HCT116 (cell line): ENCODE measurements around the gene LYRM4. TPM values are rescaled to one million over a fixed set of nuclear protein-coding genes. Genes with fewer than 3 reads are reported as not detected.

ENCODE experiments used
- ATAC-seq: fragments of 200-7000 bp; cut with Tn5 transposase; 2 replicates; pipeline ENCODE4 v1.9.1; 2020; ENCODE audit warnings: mild to moderate bottlenecking, moderate library complexity
- BruUV-seq: library from RNA; stranded (reverse); fragments of 400-500 nt; replicated peaks from 2 replicates; lab custom pipeline; 2021; lab: Mats Ljungman, UMichigan
- CTCF ChIA-PET: fragments of 300-600 bp; sonication (Branson Sonifier 250); formaldehyde crosslinking; loops from one replicate; lab custom pipeline; 2021; ENCODE audit warnings: antibody characterized with exemption; lab: Charles Lee
- POLR2A ChIA-PET: fragments of 300-600, 350-600 bp; sonication (Branson Sonifier 250); formaldehyde crosslinking; loops from one replicate; lab custom pipeline; 2021; ENCODE audit warnings: antibody characterized with exemption; lab: Charles Lee
- RAD21 ChIA-PET, 2 experiments: fragments of 300-600 bp; sonication (Branson Sonifier 250); formaldehyde crosslinking; loops; one replicate each; lab custom pipeline; 2023; ENCODE audit warnings: low total read pairs in 2 of 2; ENCODE audit not compliant: uncharacterized antibody in 2 of 2, unreplicated experiment in 2 of 2, low non-redundant PET in 1 of 2; lab: Charles Lee
- DNase-seq: peaks from one replicate; pipeline ENCODE4 v3.0.0-alpha.2; 2010; ENCODE audit warnings: low read depth, low spot score
- H2AFZ ChIP-seq: fragments of 200-600 bp; shearing (Covaris generic), sonication (generic); 2 replicates; pipeline ENCODE4 v1.6.1; 2017; ENCODE audit warnings: low read depth, mixed run types, mixed read lengths, antibody characterized with exemption, low read length; ENCODE audit not compliant: poor library complexity, severe bottlenecking
- H3K27ac ChIP-seq: 2 replicates; pipeline ENCODE4 v1.5.1; 2012; ENCODE audit warnings: low read depth, low read length
- H3K27me3 ChIP-seq: fragments of 200-600 bp; sonication (generic); 2 replicates; pipeline ENCODE4 v1.6.1; 2016; ENCODE audit warnings: mixed run types, low read length, mixed read lengths; ENCODE audit not compliant: insufficient read depth
- H3K36me3 ChIP-seq, 2 experiments: fragments of 200-500 bp in 1 of 2; fragments of 200-600 bp in 1 of 2; sonication (Bioruptor generic) in 1 of 2; sonication (generic) in 1 of 2; 2 replicates each; pipeline versions ENCODE4 v1.5.1 to v1.6.1; 2014 to 2016; ENCODE audit warnings: low read length in 2 of 2, inconsistent platforms in 1 of 2, mixed read lengths in 1 of 2, mixed run types in 1 of 2; ENCODE audit not compliant: insufficient read depth in 2 of 2, control insufficient read depth in 1 of 2
- H3K4me1 ChIP-seq, 2 experiments: fragments of 200-600 bp in 1 of 2; sonication (generic) in 1 of 2; 2 replicates each; pipeline versions ENCODE4 v1.5.1 to v1.6.1; 2012 to 2017; ENCODE audit warnings: low read length in 2 of 2, inconsistent platforms in 1 of 2, mild to moderate bottlenecking in 1 of 2, mixed read lengths in 1 of 2, mixed run types in 1 of 2, moderate library complexity in 1 of 2; ENCODE audit not compliant: insufficient read depth in 2 of 2, control insufficient read depth in 1 of 2
- H3K4me2 ChIP-seq: fragments of 200-600 bp; sonication (generic); 2 replicates; pipeline ENCODE4 v1.6.1; 2017; ENCODE audit warnings: mixed run types, low read length, mixed read lengths
- H3K4me3 ChIP-seq, 2 experiments: fragments of 200-600 bp in 1 of 2; sonication (generic) in 1 of 2; replicated peaks in 1 of 2; 2 replicates each; pipeline ENCODE4 v1.5.1; 2011 to 2016; ENCODE audit warnings: low read length in 2 of 2, control low read depth in 1 of 2, low read depth in 1 of 2, mild to moderate bottlenecking in 1 of 2, mixed read lengths in 1 of 2, mixed run types in 1 of 2
- H3K79me2 ChIP-seq: fragments of 200-600 bp; sonication (generic); 2 replicates; pipeline ENCODE4 v1.6.1; 2017; ENCODE audit warnings: mild to moderate bottlenecking, mixed run types, low read length, moderate library complexity, mixed read lengths; ENCODE audit not compliant: insufficient read depth
- H3K9ac ChIP-seq: fragments of 200-600 bp; sonication (generic); 2 replicates; pipeline ENCODE4 v1.6.1; 2016; ENCODE audit warnings: low read length, mixed read lengths
- H3K9me2 ChIP-seq: fragments of 200-600 bp; sonication (generic), shearing (Covaris generic); 2 replicates; pipeline ENCODE4 v1.6.1; 2017; ENCODE audit warnings: mixed run types, mild to moderate bottlenecking, moderate library complexity; ENCODE audit not compliant: insufficient read depth
- H3K9me3 ChIP-seq, 2 experiments: fragments of 200-500 bp in 1 of 2; fragments of 200-600 bp in 1 of 2; sonication (Bioruptor generic) in 1 of 2; sonication (generic) in 1 of 2; 2 replicates each; pipeline ENCODE4 v1.6.1; 2014 to 2017; ENCODE audit warnings: low read length in 2 of 2, mixed read lengths in 2 of 2, inconsistent platforms in 1 of 2, low read depth in 1 of 2, mild to moderate bottlenecking in 1 of 2, mixed run types in 1 of 2, moderate library complexity in 1 of 2; ENCODE audit not compliant: control insufficient read depth in 1 of 2, insufficient read depth in 1 of 2
- H4K20me1 ChIP-seq: fragments of 200-600 bp; sonication (generic), shearing (Covaris generic); 2 replicates; pipeline ENCODE4 v1.6.1; 2017; ENCODE audit warnings: mixed run types, mild to moderate bottlenecking, moderate library complexity; ENCODE audit not compliant: insufficient read depth
- ATF3 ChIP-seq: IDR thresholded peaks from 2 replicates; pipeline ENCODE4 v1.6.1; 2012
- CBX3 ChIP-seq: IDR thresholded peaks from 2 replicates; pipeline ENCODE4 v1.6.1; 2012; ENCODE audit warnings: low read depth
- CEBPB ChIP-seq: IDR thresholded peaks from 2 replicates; pipeline ENCODE4 v1.6.1; 2012; ENCODE audit warnings: low read depth
- ELF1 ChIP-seq: IDR thresholded peaks from 2 replicates; pipeline ENCODE4 v1.6.1; 2012; ENCODE audit warnings: low read depth, borderline replicate concordance
- EZH2 ChIP-seq: fragments of 200-600 bp; sonication (generic); IDR thresholded peaks from 2 replicates; pipeline ENCODE4 v1.6.1; 2017; ENCODE audit warnings: antibody characterized with exemption, mixed run types
- EZH2phosphoT487 ChIP-seq: fragments of 200-600 bp; IDR thresholded peaks from 2 replicates; pipeline ENCODE4 v1.6.1; 2018; ENCODE audit warnings: antibody characterized with exemption, borderline replicate concordance
- FOSL1 ChIP-seq: IDR thresholded peaks from 2 replicates; pipeline ENCODE4 v1.6.1; 2012; ENCODE audit warnings: low read depth
- JUND ChIP-seq: IDR thresholded peaks from 2 replicates; pipeline ENCODE4 v1.6.1; 2012
- MAX ChIP-seq: IDR thresholded peaks from 2 replicates; pipeline ENCODE4 v1.6.1; 2012
- POLR2AphosphoS5 ChIP-seq: IDR thresholded peaks from 2 replicates; pipeline ENCODE4 v1.6.1; 2011; ENCODE audit warnings: mild to moderate bottlenecking, low read depth, low read length, moderate library complexity
- REST ChIP-seq: IDR thresholded peaks from 2 replicates; pipeline ENCODE4 v1.6.1; 2012; ENCODE audit warnings: low read depth
- SIN3A ChIP-seq: IDR thresholded peaks from 2 replicates; pipeline ENCODE4 v1.6.1; 2012; ENCODE audit warnings: low read depth
- SP1 ChIP-seq: IDR thresholded peaks from 2 replicates; pipeline ENCODE4 v1.6.1; 2012; ENCODE audit warnings: low read depth
- TCF7L2 ChIP-seq: IDR thresholded peaks from 2 replicates; pipeline ENCODE4 v1.7.0; 2011; ENCODE audit warnings: borderline replicate concordance, inconsistent platforms; ENCODE audit not compliant: insufficient read depth, insufficient read length; ENCODE audit errors: extremely low read depth
- YY1 ChIP-seq: IDR thresholded peaks from 2 replicates; pipeline ENCODE4 v1.6.1; 2011; ENCODE audit warnings: low read length, low read depth, moderate library complexity, mild to moderate bottlenecking; ENCODE audit not compliant: insufficient replicate concordance; ENCODE audit errors: extremely low read depth
- ZNF274 ChIP-seq: fragments of 200-500 bp; sonication (Bioruptor generic); IDR thresholded peaks from 2 replicates; pipeline ENCODE4 v1.6.1; 2014; ENCODE audit warnings: mild to moderate bottlenecking, low read depth, low read length, inconsistent platforms
- intact Hi-C: fragments of 100-400 bp; cut with micrococcal nuclease; formaldehyde crosslinking; loops from 2 replicates; pipeline ENCODE4 v1.10.0; 2022
- total RNA-seq: library from RNA; stranded (reverse); gene quantifications from one replicate; pipeline ENCODE4 v1.2.1, GENCODE V29; 2021; ENCODE audit not compliant: unreplicated experiment

LYRM4 gene
- total RNA-seq, 1 experiment from 2014 or later = 30.1 TPM

GRCh38 chr6:5192135-5192794, 68.5 kb downstream of the LYRM4 start:
- ChIA-PET CTCF (interaction anchor here (1.0 kb wide), 1 partner anchor 8 kb away, joined by 3 read pairs; no protein-coding TSS in a partner anchor), POLR2A (no interaction called here)
- Histone ChIP-seq H2AFZ (no peak overlapping the region), H3K27ac (no peak overlapping the region), H3K9ac (no peak overlapping the region), H3K79me2 (no peaks in the 10 kb centered on the region), H3K4me2 (no peak overlapping the region), H3K27me3 (no peaks in the 10 kb centered on the region), H3K9me2 (no peaks in the 10 kb centered on the region)
- no peak for ATAC-seq
- no peak for TF ChIP-seq MAX
- TF ChIP-seq FOSL1 = no peak
- TF ChIP-seq, all 23 proteins: peak for 0
- H3K36me3 ChIP-seq = no peaks in the 10 kb centered on the region
- H4K20me1 ChIP-seq = no peaks in the 10 kb centered on the region; the same call in 1 of the 2 replicates
- peaks cover 0 to 5% of the 10 kb centered on the region in 2 experiments; a peak in 1 of 4 replicates for H3K4me1 ChIP-seq
- no peak for DNase-seq
- H3K4me3 ChIP-seq = no peak overlapping the region
- no TSS peak for BruUV-seq
- H3K9me3 ChIP-seq = no peaks in the 10 kb centered on the region
- intact Hi-C loops = no loop called here
- RAD21 ChIA-PET = no interaction called here

GRCh38 chr6:5191722-5192121, 69.0 kb downstream of the LYRM4 start:
- H3K4me3 ChIP-seq = no peak overlapping the region
- no peak overlapping the region for H3K9ac ChIP-seq
- no TSS peak for BruUV-seq
- ATAC-seq = no peak
- H3K9me2 ChIP-seq = no peaks in the 10 kb centered on the region
- POLR2A ChIA-PET = no interaction called here
- TF ChIP-seq SIN3A (no peak), JUND (no peak), ZNF274 (no peak), REST (no peak), TCF7L2 (no peak), POLR2AphosphoS5 (no peak), ELF1 (no peak), CBX3 (no peak), YY1 (no peak), FOSL1 (no peak), EZH2phosphoT487 (no peak), SP1 (no peak), ATF3 (no peak), EZH2 (no peak), CEBPB (no peak)
- TF ChIP-seq, all 23 proteins: peak for 0
- Histone ChIP-seq H3K79me2 (no peaks in the 10 kb centered on the region), H2AFZ (no peak overlapping the region), H3K4me1 (peaks cover 0 to 5% of the 10 kb centered on the region in 2 experiments; a peak in 1 of 4 replicates), H3K27ac (no peak overlapping the region), H3K27me3 (no peaks in the 10 kb centered on the region), H4K20me1 (no peaks in the 10 kb centered on the region; the same call in 1 of the 2 replicates), H3K4me2 (no peak overlapping the region), H3K36me3 (no peaks in the 10 kb centered on the region), H3K9me3 (no peaks in the 10 kb centered on the region)
- ChIA-PET CTCF (no interaction called here), RAD21 (no interaction called here)
- intact Hi-C loops = no loop called here
- no peak for DNase-seq
